Measurements from ENCODE around the gene FGF16. TPM values are rescaled to one million over a fixed set of nuclear protein-coding genes. Genes with fewer than 3 reads are reported as not detected.

The FGF16 gene
- total and polyA plus RNA-seq, 10 of the 15 experiments (the other 5 are each of a cell fraction or from before 2014, with no cell fraction given): not detected

DNA sequence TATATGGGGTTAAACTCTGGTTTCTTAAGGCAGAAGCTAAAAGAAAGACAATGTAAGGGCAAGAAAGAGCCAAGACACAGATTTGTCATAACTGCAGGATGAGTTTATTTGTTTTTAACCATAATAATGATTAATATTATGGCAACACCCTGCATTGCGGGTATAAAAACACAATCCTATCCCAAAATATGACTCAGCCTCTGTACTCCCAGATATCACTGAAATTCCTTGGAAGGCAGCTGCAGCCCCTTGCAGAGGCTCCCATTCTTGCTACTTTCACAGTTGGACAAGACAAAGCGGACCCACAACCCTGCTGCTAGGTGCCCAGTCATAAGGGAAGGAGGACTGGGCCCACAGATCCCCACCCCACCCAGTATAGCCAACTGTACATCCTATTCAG is 20.4 kb upstream of the FGF16 start:
- Histone ChIP-seq H3K4me1 (ENCODE audit: control insufficient read depth, insufficient read depth, low read length) (no peaks in the 10 kb centered on the region), H3K9me3 (replicated peaks; ENCODE audit: control insufficient read depth, insufficient read depth, low read length) (no peaks in the 10 kb centered on the region), H3K36me3 (ENCODE audit: control insufficient read depth in 2 of 2, insufficient read depth in 2 of 2, low read length in 1 of 2) (no peaks in the 10 kb centered on the region), H3K27me3 (replicated peaks in 1 of 2; ENCODE audit: control insufficient read depth in 2 of 2, insufficient read depth in 2 of 2, low read length in 1 of 2) (no peaks in the 10 kb centered on the region), H3K9ac (ENCODE audit: control insufficient read depth, insufficient read depth, low read length) (no peak overlapping the region), H3K4me2 (ENCODE audit: control insufficient read depth, insufficient read depth) (no peak overlapping the region), H3K4me3 (no peak overlapping the region), H3K27ac (ENCODE audit: control insufficient read depth, insufficient read depth) (no peak overlapping the region), H4K20me1 (ENCODE audit: control insufficient read depth, insufficient read depth) (no peaks in the 10 kb centered on the region), H3K79me2 (ENCODE audit: control insufficient read depth, insufficient read depth, low read length) (no peaks in the 10 kb centered on the region), H2AFZ (ENCODE audit: control insufficient read depth, low read depth, low read length) (no peak overlapping the region)
- in situ Hi-C loops (cut with MboI) (no loop called here), intact Hi-C loops (cut with micrococcal nuclease; ENCODE audit: unreplicated experiment) (no loop called here)
- no TSS peak for BruUV-seq (replicated peaks)
- ATAC-seq (no peak), DNase-seq (ENCODE audit: low read depth, low spot score) (no peak), FAIRE-seq (no peak)
- WGBS (ENCODE audit: insufficient coverage, insufficient replicate concordance, low lambda C conversion rate, missing lambda C conversion rate): 60% methylated on average over 2 of the region's 2 CpGs
- RAD21 ChIA-PET (ENCODE audit: unreplicated experiment): no interaction called here
- SMC1A ChIA-PET (ENCODE audit: uncharacterized antibody, unreplicated experiment): no interaction called here
- POLR2A ChIA-PET: no interaction called here
- CTCF ChIA-PET: no interaction called here
- TF ChIP-seq NR2F1 (conservative IDR thresholded peaks at IDR 0.05) (no peak), MXI1 (IDR thresholded peaks at IDR 0.05; ENCODE audit: low read depth, low read length) (no peak), JUND (IDR thresholded peaks at IDR 0.05; ENCODE audit: low read depth, low read length) (no peak), SUZ12 (IDR thresholded peaks at IDR 0.05; ENCODE audit: unreplicated experiment) (no peak), NFYB (IDR thresholded peaks at IDR 0.05; ENCODE audit: insufficient read depth, low read depth, low read length) (no peak), BHLHE40 (IDR thresholded peaks at IDR 0.05; ENCODE audit: borderline replicate concordance in 1 of 2, low read depth in 2 of 2, low read length in 1 of 2) (no peak), FOXM1 (IDR thresholded peaks at IDR 0.05; ENCODE audit: low read depth, low read length) (no peak), RAD21 (IDR thresholded peaks at IDR 0.05; ENCODE audit: insufficient read depth, low read depth, low read length) (no peak)
- TF ChIP-seq, protein P1, sequence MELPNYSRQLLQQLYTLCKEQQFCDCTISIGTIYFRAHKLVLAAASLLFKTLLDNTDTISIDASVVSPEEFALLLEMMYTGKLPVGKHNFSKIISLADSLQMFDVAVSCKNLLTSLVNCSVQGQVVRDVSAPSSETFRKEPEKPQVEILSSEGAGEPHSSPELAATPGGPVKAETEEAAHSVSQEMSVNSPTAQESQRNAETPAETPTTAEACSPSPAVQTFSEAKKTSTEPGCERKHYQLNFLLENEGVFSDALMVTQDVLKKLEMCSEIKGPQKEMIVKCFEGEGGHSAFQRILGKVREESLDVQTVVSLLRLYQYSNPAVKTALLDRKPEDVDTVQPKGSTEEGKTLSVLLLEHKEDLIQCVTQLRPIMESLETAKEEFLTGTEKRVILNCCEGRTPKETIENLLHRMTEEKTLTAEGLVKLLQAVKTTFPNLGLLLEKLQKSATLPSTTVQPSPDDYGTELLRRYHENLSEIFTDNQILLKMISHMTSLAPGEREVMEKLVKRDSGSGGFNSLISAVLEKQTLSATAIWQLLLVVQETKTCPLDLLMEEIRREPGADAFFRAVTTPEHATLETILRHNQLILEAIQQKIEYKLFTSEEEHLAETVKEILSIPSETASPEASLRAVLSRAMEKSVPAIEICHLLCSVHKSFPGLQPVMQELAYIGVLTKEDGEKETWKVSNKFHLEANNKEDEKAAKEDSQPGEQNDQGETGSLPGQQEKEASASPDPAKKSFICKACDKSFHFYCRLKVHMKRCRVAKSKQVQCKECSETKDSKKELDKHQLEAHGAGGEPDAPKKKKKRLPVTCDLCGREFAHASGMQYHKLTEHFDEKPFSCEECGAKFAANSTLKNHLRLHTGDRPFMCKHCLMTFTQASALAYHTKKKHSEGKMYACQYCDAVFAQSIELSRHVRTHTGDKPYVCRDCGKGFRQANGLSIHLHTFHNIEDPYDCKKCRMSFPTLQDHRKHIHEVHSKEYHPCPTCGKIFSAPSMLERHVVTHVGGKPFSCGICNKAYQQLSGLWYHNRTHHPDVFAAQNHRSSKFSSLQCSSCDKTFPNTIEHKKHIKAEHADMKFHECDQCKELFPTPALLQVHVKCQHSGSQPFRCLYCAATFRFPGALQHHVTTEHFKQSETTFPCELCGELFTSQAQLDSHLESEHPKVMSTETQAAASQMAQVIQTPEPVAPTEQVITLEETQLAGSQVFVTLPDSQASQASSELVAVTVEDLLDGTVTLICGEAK (IDR thresholded peaks at IDR 0.05; ENCODE audit: borderline replicate concordance): no peak
